Measurements from ENCODE around the gene C6orf163.

Gene C6orf163

GRCh38 chr6:87407561-87407900 is 62.9 kb downstream of the C6orf163 start:
- TF ChIP-seq CTCF (IDR thresholded peaks at IDR 0.05; ENCODE audit: insufficient read depth, low read depth, low read length, missing control alignments), result no peak
- DNase-seq (ENCODE audit: low read depth), result no peak
- peak overlapping the region; percentile 86 for H3K4me3 ChIP-seq (ENCODE audit: low read depth, low read length)

DNA sequence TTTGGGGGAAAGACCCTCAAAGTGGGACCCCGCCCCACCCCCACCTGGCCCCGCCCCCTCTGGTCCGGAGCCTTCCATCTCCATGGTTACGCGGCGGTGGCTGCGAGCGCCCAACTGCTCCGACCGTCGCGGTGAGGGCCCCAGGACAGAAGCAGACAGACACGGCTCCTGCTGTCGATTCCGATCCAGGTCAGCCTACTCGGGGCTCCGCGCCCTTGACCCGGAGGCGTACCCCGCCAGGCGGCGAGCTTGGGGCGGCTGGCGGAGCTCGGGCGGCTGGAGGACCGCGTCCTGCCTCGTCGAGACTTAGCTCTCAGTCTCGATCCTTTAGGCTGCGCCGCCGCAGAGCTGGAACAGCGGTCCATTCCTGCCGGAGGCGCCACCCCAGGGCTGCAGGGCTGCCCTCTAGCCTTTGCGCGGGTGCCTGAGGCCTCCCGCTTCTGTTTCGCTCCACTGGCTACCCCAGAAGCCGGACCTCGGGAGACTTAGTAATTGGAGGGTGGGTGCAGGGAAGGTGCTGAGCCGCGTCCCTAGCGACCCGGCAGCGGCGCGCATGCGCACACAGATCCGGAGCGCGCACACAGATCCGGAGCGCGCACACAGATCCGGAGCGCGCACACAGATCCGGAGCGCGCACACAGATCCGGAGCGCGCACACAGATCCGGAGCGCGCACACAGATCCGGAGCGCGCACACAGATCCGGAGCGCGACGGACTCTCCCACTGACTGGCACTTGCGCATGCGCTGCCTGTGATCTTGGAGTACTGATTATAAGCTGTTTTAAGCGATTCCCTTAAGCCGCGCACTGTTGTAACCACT is 63.5 kb downstream of the C6orf163 start, which contains the start of gene CFAP206:
Gene CFAP206 (plus strand): TSS at position 72 of the 820 bp plus-strand sequence. CDS start 1,868 bp downstream, outside the sequence.
- H3K4me3 ChIP-seq (ENCODE audit: low read depth, low read length), result peak within 1 kb of the TSS; percentile 86
- peak; percentile 90 for DNase-seq (ENCODE audit: low read depth)
- TF ChIP-seq CTCF (IDR thresholded peaks at IDR 0.05; ENCODE audit: insufficient read depth, low read depth, low read length, missing control alignments), result peak; percentile 7

GRCh38 chr6:87408721-87409155 is 64.1 kb downstream of the C6orf163 start:
- TF ChIP-seq CTCF (IDR thresholded peaks at IDR 0.05; ENCODE audit: insufficient read depth, low read depth, low read length, missing control alignments), result no peak
- H3K4me3 ChIP-seq (ENCODE audit: low read depth, low read length), result peak overlapping the region; percentile 86
- no peak for DNase-seq (ENCODE audit: low read depth)
